ENCODE results near the gene GOSR1. TPM values are rescaled to one million over a fixed set of nuclear protein-coding genes. Genes with fewer than 3 reads are reported as not detected.

Gene GOSR1
- total RNA-seq, 1 donor from 2014 or later = 38.9 TPM

DNA sequence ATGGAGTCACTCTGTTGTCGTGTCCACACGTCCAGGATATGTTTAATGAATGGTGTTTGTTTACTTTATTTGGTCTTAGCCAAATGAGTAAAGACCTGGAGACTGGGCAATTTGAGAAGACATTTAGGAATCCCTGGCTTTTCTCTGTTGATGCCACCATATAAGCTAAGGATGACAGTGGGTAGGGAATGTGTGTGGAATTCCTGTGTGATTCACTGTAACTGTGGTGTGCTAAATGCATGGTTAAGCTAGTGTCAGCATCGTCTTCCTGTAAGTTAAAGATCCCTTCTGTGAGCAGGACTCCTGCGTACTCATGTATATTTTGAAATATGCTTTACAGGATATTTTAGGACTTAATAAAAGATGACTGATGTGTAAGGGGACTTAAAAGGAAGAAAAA is 26.4 kb downstream of the GOSR1 start:
- Mint-ChIP-seq H3K27ac (no peak overlapping the region), H3K27me3 (ENCODE audit: insufficient read depth, low read depth) (peaks cover 2% of the 10 kb centered on the region), H3K36me3 (peaks cover 52% of the 10 kb centered on the region), H3K4me1 (no peaks in the 10 kb centered on the region), H3K9me3 (no peaks in the 10 kb centered on the region), H3K4me3 (no peak overlapping the region)
- H3K4me1 ChIP-seq = peaks cover 9% of the 10 kb centered on the region
- H3K9ac ChIP-seq = no peak overlapping the region
- TF ChIP-seq EZH2 (IDR thresholded peaks at IDR 0.05) = no peak
- TF ChIP-seq EZH2phosphoT487 (IDR thresholded peaks at IDR 0.05) = no peak
- TF ChIP-seq, protein P1, sequence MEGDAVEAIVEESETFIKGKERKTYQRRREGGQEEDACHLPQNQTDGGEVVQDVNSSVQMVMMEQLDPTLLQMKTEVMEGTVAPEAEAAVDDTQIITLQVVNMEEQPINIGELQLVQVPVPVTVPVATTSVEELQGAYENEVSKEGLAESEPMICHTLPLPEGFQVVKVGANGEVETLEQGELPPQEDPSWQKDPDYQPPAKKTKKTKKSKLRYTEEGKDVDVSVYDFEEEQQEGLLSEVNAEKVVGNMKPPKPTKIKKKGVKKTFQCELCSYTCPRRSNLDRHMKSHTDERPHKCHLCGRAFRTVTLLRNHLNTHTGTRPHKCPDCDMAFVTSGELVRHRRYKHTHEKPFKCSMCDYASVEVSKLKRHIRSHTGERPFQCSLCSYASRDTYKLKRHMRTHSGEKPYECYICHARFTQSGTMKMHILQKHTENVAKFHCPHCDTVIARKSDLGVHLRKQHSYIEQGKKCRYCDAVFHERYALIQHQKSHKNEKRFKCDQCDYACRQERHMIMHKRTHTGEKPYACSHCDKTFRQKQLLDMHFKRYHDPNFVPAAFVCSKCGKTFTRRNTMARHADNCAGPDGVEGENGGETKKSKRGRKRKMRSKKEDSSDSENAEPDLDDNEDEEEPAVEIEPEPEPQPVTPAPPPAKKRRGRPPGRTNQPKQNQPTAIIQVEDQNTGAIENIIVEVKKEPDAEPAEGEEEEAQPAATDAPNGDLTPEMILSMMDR (IDR thresholded peaks at IDR 0.05) = no peak
- no peak for DNase-seq (ENCODE audit: low spot score)
- H3F3A ChIP-seq (ENCODE audit: low read depth) = no peaks in the 10 kb centered on the region
- no peak overlapping the region for H3K27ac ChIP-seq
- no peaks in the 10 kb centered on the region for H3K9me3 ChIP-seq (ENCODE audit: low read depth)
- no peaks in the 10 kb centered on the region for H4K20me1 ChIP-seq (ENCODE audit: low read depth)
- H3K79me2 ChIP-seq (ENCODE audit: low read depth) = peaks cover 11% of the 10 kb centered on the region
- peaks cover 23% of the 10 kb centered on the region for H3K36me3 ChIP-seq
- no peak overlapping the region for H3K4me3 ChIP-seq
- no peaks in the 10 kb centered on the region for H3K27me3 ChIP-seq
- no peak overlapping the region for H3K4me2 ChIP-seq
- no peak overlapping the region for H2AFZ ChIP-seq (replicated peaks)

DNA sequence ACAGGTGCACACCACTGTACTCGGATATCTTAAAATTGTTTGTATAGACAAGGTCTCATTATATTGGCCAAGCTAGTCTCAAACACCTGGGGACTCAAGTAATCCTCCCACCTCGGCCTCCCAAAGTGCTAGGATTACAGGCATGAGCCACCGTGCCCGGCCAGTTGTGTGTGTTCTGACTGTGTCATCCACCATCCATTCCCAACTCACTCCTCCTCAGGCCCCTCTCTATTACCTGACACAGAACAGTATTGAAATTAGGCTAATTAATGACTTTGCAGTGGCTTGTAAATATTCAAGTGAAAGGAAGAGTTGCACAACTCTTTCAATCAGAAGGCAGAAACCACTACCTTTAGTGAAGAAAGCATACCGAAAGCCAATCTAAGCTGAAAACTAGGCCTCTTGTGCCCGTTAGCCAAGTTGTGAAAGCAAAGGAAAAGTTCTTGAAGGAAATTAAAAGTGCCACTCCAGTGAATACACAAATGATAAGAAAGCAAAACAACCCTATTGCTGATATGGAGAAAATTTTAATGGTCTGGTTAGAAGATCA is 28.7 kb downstream of the GOSR1 start:
- Histone ChIP-seq H3K9me3 (ENCODE audit: low read depth) (no peaks in the 10 kb centered on the region), H3K36me3 (peaks cover 17% of the 10 kb centered on the region), H3K4me1 (no peaks in the 10 kb centered on the region), H3F3A (ENCODE audit: low read depth) (no peaks in the 10 kb centered on the region), H3K79me2 (ENCODE audit: low read depth) (no peaks in the 10 kb centered on the region), H4K20me1 (ENCODE audit: low read depth) (no peaks in the 10 kb centered on the region), H3K9ac (no peak overlapping the region), H3K4me3 (no peak overlapping the region), H3K27me3 (no peaks in the 10 kb centered on the region), H3K4me2 (no peak overlapping the region), H2AFZ (replicated peaks) (no peak overlapping the region), H3K27ac (no peak overlapping the region)
- peaks cover 2% of the 10 kb centered on the region for H3K27me3 Mint-ChIP-seq (ENCODE audit: insufficient read depth, low read depth)
- peaks cover 35% of the 10 kb centered on the region for H3K36me3 Mint-ChIP-seq
- H3K4me1 Mint-ChIP-seq = no peaks in the 10 kb centered on the region
- no peaks in the 10 kb centered on the region for H3K9me3 Mint-ChIP-seq
- TF ChIP-seq EZH2phosphoT487 (IDR thresholded peaks at IDR 0.05) = no peak
- TF ChIP-seq, protein P1 (IDR thresholded peaks at IDR 0.05) = no peak
- TF ChIP-seq EZH2 (IDR thresholded peaks at IDR 0.05) = no peak
- no peak for DNase-seq (ENCODE audit: low spot score)
- no peak overlapping the region for H3K4me3 Mint-ChIP-seq
- H3K27ac Mint-ChIP-seq = no peak overlapping the region

DNA sequence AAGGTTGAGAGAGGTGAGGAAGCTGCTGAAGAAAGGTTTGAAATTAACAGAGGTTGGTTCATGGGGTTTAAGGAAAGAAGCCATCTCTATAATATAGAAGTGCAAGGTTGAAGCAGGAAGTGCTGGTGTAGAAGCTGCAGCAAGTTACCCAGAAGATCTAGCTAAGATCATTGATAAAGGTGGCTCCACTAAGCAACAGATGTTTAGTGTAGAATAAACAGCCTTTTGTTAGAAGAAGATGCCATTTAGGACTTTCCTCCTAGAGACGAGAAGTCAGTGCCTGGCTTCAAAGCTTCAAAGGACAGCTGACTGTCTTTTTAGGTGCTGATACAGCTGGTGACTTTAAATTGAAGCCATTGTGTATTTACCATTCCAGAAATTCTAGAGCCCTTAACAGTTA is 29.3 kb downstream of the GOSR1 start:
- no peaks in the 10 kb centered on the region for H3K9me3 ChIP-seq (ENCODE audit: low read depth)
- peaks cover 13% of the 10 kb centered on the region for H3K36me3 ChIP-seq
- H3K4me3 ChIP-seq = no peak overlapping the region
- DNase-seq (ENCODE audit: low spot score) = no peak
- no peak overlapping the region for H3K27ac ChIP-seq
- Mint-ChIP-seq H3K27me3 (ENCODE audit: insufficient read depth, low read depth) (peaks cover 2% of the 10 kb centered on the region), H3K27ac (no peak overlapping the region), H3K4me1 (no peaks in the 10 kb centered on the region), H3K4me3 (no peak overlapping the region), H3K36me3 (peaks cover 31% of the 10 kb centered on the region), H3K9me3 (no peaks in the 10 kb centered on the region)
- H3K27me3 ChIP-seq = no peaks in the 10 kb centered on the region
- no peak for TF ChIP-seq EZH2 (IDR thresholded peaks at IDR 0.05)
- TF ChIP-seq, protein P1 (IDR thresholded peaks at IDR 0.05) = no peak
- no peak for TF ChIP-seq EZH2phosphoT487 (IDR thresholded peaks at IDR 0.05)
- no peaks in the 10 kb centered on the region for H3F3A ChIP-seq (ENCODE audit: low read depth)
- H3K4me1 ChIP-seq = no peaks in the 10 kb centered on the region
- no peak overlapping the region for H2AFZ ChIP-seq (replicated peaks)
- no peak overlapping the region for H3K9ac ChIP-seq
- H3K79me2 ChIP-seq (ENCODE audit: low read depth) = no peaks in the 10 kb centered on the region
- H4K20me1 ChIP-seq (ENCODE audit: low read depth) = no peaks in the 10 kb centered on the region
- no peak overlapping the region for H3K4me2 ChIP-seq
